Peyer's patch (tissue), 4 donors: ENCODE results near the gene TRAF2. TPM values are rescaled to one million over a fixed set of nuclear protein-coding genes. Genes with fewer than 3 reads are reported as not detected.

Experiments used
- DNase-seq, 3 donors: peaks; one replicate each; pipeline ENCODE4 v3.0.0-alpha.2; 2017 to 2019
- H3K27ac ChIP-seq, 4 donors: fragments of 200-600 bp; sonication (generic); one replicate each; pipeline ENCODE4 v1.5.1; 2016 to 2019
- H3K27me3 ChIP-seq, 2 donors: fragments of 200-600 bp; sonication (generic); one replicate each; pipeline ENCODE4 v1.5.1; 2019
- H3K36me3 ChIP-seq, 3 donors: fragments of 200-600 bp; sonication (generic); one replicate each; pipeline ENCODE4 v1.5.1; 2016 to 2019
- H3K4me1 ChIP-seq, 4 donors: fragments of 200-600 bp; sonication (generic); one replicate each; pipeline ENCODE4 v1.5.1; 2016 to 2019
- H3K4me3 ChIP-seq, 4 donors: fragments of 200-600 bp; sonication (generic); 1 replicate in 3 of 4; 2 replicates in 1 of 4; pipeline ENCODE4 v1.5.1; 2016 to 2019; ENCODE audit warnings: mild to moderate bottlenecking in 1 of 4
- H3K9me3 ChIP-seq, 4 donors: fragments of 200-600 bp; sonication (generic); one replicate each; pipeline ENCODE4 v1.5.1; 2016 to 2019; ENCODE audit warnings: mild to moderate bottlenecking in 1 of 4
- POLR2A ChIP-seq, 2 donors: fragments of 450-650 bp; IDR thresholded peaks; one replicate each; pipeline ENCODE4 v1.5.1; 2017; ENCODE audit warnings: antibody characterized with exemption in 2 of 2, mild to moderate bottlenecking in 2 of 2, moderate library complexity in 2 of 2
- total RNA-seq, 4 donors: library from RNA; depleted of rRNA; stranded (reverse); fragments of >200 nt; gene quantifications; one replicate each; pipeline ENCODE4 v1.1.0, GENCODE V29; 2016
- TF ChIP-seq, protein P1 (sequence below), 6 experiments: fragments of 450-650 bp in 4 of 6; fragments of 200-600 bp in 2 of 6; sonication (generic) in 1 of 6; IDR thresholded peaks; one replicate each; pipeline ENCODE4 v1.5.1; 2017 to 2019; ENCODE audit warnings: antibody characterized with exemption in 6 of 6, mild to moderate bottlenecking in 3 of 6, moderate library complexity in 1 of 6

TRAF2 gene
- total RNA-seq, 4 donors from 2014 or later, result 17.5 to 75.1 (median 22.2) TPM

DNA sequence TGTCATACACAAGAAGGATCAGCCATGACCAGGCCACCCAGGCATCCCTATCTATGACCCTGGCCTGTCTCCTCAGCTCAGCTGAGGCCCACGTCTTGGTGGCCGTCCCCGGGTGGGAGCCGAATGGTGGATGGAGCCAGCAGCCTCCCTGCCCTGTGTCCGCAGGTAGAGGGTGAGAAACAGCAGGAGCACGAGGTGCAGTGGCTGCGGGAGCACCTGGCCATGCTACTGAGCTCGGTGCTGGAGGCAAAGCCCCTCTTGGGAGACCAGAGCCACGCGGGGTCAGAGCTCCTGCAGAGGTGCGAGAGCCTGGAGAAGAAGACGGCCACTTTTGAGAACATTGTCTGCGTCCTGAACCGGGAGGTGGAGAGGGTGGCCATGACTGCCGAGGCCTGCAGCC is 33.8 kb downstream of the TRAF2 start:
- H3K27me3 ChIP-seq, result no peaks in the 10 kb centered on the region
- H3K4me3 ChIP-seq, result no peak overlapping the region
- H3K36me3 ChIP-seq, result peaks cover 0 to 82% (median 0%) of the 10 kb centered on the region in 3 donors
- DNase-seq, result no peak
- H3K27ac ChIP-seq, result no peak overlapping the region
- H3K4me1 ChIP-seq, result no peaks in the 10 kb centered on the region
- TF ChIP-seq, protein P1, sequence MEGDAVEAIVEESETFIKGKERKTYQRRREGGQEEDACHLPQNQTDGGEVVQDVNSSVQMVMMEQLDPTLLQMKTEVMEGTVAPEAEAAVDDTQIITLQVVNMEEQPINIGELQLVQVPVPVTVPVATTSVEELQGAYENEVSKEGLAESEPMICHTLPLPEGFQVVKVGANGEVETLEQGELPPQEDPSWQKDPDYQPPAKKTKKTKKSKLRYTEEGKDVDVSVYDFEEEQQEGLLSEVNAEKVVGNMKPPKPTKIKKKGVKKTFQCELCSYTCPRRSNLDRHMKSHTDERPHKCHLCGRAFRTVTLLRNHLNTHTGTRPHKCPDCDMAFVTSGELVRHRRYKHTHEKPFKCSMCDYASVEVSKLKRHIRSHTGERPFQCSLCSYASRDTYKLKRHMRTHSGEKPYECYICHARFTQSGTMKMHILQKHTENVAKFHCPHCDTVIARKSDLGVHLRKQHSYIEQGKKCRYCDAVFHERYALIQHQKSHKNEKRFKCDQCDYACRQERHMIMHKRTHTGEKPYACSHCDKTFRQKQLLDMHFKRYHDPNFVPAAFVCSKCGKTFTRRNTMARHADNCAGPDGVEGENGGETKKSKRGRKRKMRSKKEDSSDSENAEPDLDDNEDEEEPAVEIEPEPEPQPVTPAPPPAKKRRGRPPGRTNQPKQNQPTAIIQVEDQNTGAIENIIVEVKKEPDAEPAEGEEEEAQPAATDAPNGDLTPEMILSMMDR (IDR thresholded peaks at IDR 0.05), result no peak
- no peak for TF ChIP-seq POLR2A (IDR thresholded peaks at IDR 0.05)
- H3K9me3 ChIP-seq, result no peaks in the 10 kb centered on the region

- H3K36me3 ChIP-seq, result peaks cover 0 to 82% (median 0%) of the 10 kb centered on the region in 3 donors
These were observed 34.5 kb downstream of the TRAF2 start for GRCh38 chr9:136920734-136921231.

DNA sequence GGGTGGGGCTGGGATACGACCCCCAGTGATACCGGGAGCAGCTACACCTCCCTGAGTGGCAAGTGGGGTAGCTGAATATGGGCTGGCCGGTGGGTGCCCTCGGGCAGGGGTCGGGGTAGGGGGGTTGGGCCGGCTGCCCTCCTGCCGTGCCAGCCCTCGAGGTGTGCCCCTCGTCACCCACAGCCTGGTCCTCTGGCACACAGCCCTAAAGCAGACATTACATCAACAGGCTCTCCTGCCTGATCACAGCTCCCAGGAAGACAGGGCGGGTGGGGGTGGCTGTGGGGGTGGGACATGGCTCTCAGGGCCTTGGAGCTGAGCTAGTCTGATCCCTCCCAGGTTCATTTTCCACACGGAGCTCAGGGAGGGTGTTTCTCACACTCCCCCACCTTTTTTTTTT is 35.0 kb downstream of the TRAF2 start:
- Histone ChIP-seq H3K27ac (no peak overlapping the region), H3K36me3 (peaks cover 0 to 82% (median 0%) of the 10 kb centered on the region in 3 donors), H3K4me1 (no peaks in the 10 kb centered on the region), H3K27me3 (no peaks in the 10 kb centered on the region), H3K9me3 (no peaks in the 10 kb centered on the region), H3K4me3 (no peak overlapping the region)
- no peak for TF ChIP-seq POLR2A (IDR thresholded peaks at IDR 0.05)
- TF ChIP-seq, protein P1 (IDR thresholded peaks at IDR 0.05), result no peak
- no peak for DNase-seq

More at GRCh38 chr9:136920734-136921231, 34.5 kb downstream of the TRAF2 start:
- Histone ChIP-seq H3K9me3 (no peaks in the 10 kb centered on the region), H3K4me3 (no peak overlapping the region), H3K4me1 (no peaks in the 10 kb centered on the region), H3K27ac (no peak overlapping the region), H3K27me3 (no peaks in the 10 kb centered on the region)
- TF ChIP-seq, protein P1 (IDR thresholded peaks at IDR 0.05), result no peak
- no peak for TF ChIP-seq POLR2A (IDR thresholded peaks at IDR 0.05)
- DNase-seq, result no peak

- no peak for DNase-seq
- peaks cover 0 to 82% (median 0%) of the 10 kb centered on the region in 3 donors for H3K36me3 ChIP-seq
- no peak overlapping the region for H3K4me3 ChIP-seq
- no peaks in the 10 kb centered on the region for H3K9me3 ChIP-seq
- TF ChIP-seq POLR2A (IDR thresholded peaks at IDR 0.05), result no peak
- TF ChIP-seq, protein P1 (IDR thresholded peaks at IDR 0.05), result no peak
- no peak overlapping the region for H3K27ac ChIP-seq
- no peaks in the 10 kb centered on the region for H3K4me1 ChIP-seq
- H3K27me3 ChIP-seq, result no peaks in the 10 kb centered on the region
These were observed 35.4 kb downstream of the TRAF2 start for GRCh38 chr9:136921718-136922117.

DNA sequence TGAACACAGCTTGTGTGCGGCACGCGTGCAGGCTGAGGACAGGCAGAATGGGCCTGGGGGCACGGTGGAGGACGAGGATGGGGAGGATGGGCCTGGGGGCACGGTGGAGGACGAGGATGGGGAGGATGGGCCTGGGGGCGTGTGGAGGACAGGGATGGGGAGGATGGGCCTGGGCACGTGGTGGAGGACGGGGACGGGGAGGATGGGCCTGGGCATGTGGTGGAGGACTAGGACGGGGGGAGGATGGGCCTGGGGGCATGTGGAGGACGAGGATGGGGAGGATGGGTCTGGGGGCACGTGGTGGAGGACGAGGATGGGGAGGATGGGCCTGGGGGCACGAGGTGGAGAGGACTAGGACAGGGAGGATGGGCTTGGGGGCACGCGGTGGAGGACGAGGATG is 36.2 kb downstream of the TRAF2 start:
- DNase-seq, result no peak
- H3K36me3 ChIP-seq, result peaks cover 0 to 77% (median 0%) of the 10 kb centered on the region in 3 donors

More for the DNA sequence above, 36.2 kb downstream of the TRAF2 start:
- Histone ChIP-seq H3K9me3 (no peaks in the 10 kb centered on the region), H3K27me3 (no peaks in the 10 kb centered on the region), H3K27ac (no peak overlapping the region), H3K4me3 (no peak overlapping the region), H3K4me1 (no peaks in the 10 kb centered on the region)
- TF ChIP-seq, protein P1 (IDR thresholded peaks at IDR 0.05), result no peak
- no peak for TF ChIP-seq POLR2A (IDR thresholded peaks at IDR 0.05)
